OCI-LY1 (cell line): ENCODE data around the gene TCF4.

Experiments
- CTCF ChIP-seq: fragments of 200-600 bp; sonication (generic), shearing (Covaris generic); IDR thresholded peaks from 2 replicates; pipeline ENCODE4 v1.5.1; 2017; ENCODE audit warnings: mild to moderate bottlenecking, antibody characterized with exemption, low read length, moderate library complexity, mixed read lengths
- EZH2 ChIP-seq: fragments of 200-600 bp; sonication (generic), shearing (Covaris generic); IDR thresholded peaks from 2 replicates; pipeline ENCODE4 v1.8.0; 2017; ENCODE audit warnings: borderline replicate concordance, mixed run types, mild to moderate bottlenecking, antibody characterized with exemption, low read length, moderate library complexity, mixed read lengths

- no peak for TF ChIP-seq CTCF
- TF ChIP-seq EZH2 = no peak
These were observed 301.7 kb downstream of the TCF4 start for GRCh38 chr18:55286257-55286825.
